ENCODE results near the gene SORCS1.

SORCS1 gene

GRCh38 chr10:107051769-107052168 lies 112.7 kb downstream of the SORCS1 start:
- Histone ChIP-seq H3K9me3 (ENCODE audit: insufficient read depth, low read length) (no peaks in the 10 kb centered on the region), H3K4me3 (ENCODE audit: insufficient read depth, low read length, poor library complexity, severe bottlenecking) (no peak overlapping the region), H3F3A (ENCODE audit: insufficient read depth) (no peaks in the 10 kb centered on the region), H3K9ac (ENCODE audit: low read length) (no peak overlapping the region), H3K79me2 (ENCODE audit: insufficient read depth, low read length) (no peaks in the 10 kb centered on the region), H4K20me1 (ENCODE audit: low read depth, low read length) (no peaks in the 10 kb centered on the region), H3K9me2 (replicated peaks; ENCODE audit: insufficient read depth, low read length) (no peaks in the 10 kb centered on the region), H3K27me3 (ENCODE audit: low read length) (no peaks in the 10 kb centered on the region), H2AFZ (ENCODE audit: low read depth, low read length, severe bottlenecking) (no peak overlapping the region), H3K27ac (ENCODE audit: low read depth, low read length) (no peak overlapping the region), H3K4me2 (ENCODE audit: low read depth, low read length, poor library complexity, severe bottlenecking) (no peak overlapping the region), H3K36me3 (ENCODE audit: low read length) (no peaks in the 10 kb centered on the region)
- TF ChIP-seq EZH2phosphoT487 (conservative IDR thresholded peaks at IDR 0.05; ENCODE audit: low read length): no peak

DNA sequence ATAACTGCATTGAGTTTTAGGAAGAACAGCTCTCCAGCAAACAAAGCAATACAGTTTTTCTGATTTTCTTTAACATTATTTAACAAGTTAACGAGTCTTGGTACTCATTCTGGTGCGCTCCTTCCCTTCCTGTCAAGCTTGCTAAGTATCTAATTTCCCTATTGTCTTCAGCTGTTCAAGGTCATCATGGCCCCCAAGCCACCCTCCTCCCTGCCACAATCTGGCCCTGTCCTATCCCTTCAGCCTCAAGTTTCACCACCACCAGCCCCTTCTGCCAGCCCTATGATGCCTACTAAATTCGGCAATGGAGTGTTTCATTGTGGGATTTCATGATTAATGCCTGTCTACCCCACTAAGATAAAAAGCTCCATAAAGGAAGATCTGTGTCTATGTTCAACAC lies 121.0 kb downstream of the SORCS1 start:
- H3K36me3 ChIP-seq (ENCODE audit: low read length): no peaks in the 10 kb centered on the region
- no peak overlapping the region for H3K9ac ChIP-seq (ENCODE audit: low read length)
- H3K27ac ChIP-seq (ENCODE audit: low read depth, low read length): no peak overlapping the region
- H3K4me2 ChIP-seq (ENCODE audit: low read depth, low read length, poor library complexity, severe bottlenecking): no peak overlapping the region
- no peak overlapping the region for H3K4me3 ChIP-seq (ENCODE audit: insufficient read depth, low read length, poor library complexity, severe bottlenecking)
- H4K20me1 ChIP-seq (ENCODE audit: low read depth, low read length): no peaks in the 10 kb centered on the region
- no peaks in the 10 kb centered on the region for H3K27me3 ChIP-seq (ENCODE audit: low read length)
- no peaks in the 10 kb centered on the region for H3K9me3 ChIP-seq (ENCODE audit: insufficient read depth, low read length)
- no peaks in the 10 kb centered on the region for H3K9me2 ChIP-seq (replicated peaks; ENCODE audit: insufficient read depth, low read length)
- no peaks in the 10 kb centered on the region for H3F3A ChIP-seq (ENCODE audit: insufficient read depth)
- no peak overlapping the region for H2AFZ ChIP-seq (ENCODE audit: low read depth, low read length, severe bottlenecking)
- TF ChIP-seq, protein P1, sequence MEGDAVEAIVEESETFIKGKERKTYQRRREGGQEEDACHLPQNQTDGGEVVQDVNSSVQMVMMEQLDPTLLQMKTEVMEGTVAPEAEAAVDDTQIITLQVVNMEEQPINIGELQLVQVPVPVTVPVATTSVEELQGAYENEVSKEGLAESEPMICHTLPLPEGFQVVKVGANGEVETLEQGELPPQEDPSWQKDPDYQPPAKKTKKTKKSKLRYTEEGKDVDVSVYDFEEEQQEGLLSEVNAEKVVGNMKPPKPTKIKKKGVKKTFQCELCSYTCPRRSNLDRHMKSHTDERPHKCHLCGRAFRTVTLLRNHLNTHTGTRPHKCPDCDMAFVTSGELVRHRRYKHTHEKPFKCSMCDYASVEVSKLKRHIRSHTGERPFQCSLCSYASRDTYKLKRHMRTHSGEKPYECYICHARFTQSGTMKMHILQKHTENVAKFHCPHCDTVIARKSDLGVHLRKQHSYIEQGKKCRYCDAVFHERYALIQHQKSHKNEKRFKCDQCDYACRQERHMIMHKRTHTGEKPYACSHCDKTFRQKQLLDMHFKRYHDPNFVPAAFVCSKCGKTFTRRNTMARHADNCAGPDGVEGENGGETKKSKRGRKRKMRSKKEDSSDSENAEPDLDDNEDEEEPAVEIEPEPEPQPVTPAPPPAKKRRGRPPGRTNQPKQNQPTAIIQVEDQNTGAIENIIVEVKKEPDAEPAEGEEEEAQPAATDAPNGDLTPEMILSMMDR (IDR thresholded peaks at IDR 0.05; ENCODE audit: insufficient read depth, low read length, poor library complexity, severe bottlenecking): no peak
- TF ChIP-seq EZH2phosphoT487 (conservative IDR thresholded peaks at IDR 0.05; ENCODE audit: low read length): no peak
- H3K79me2 ChIP-seq (ENCODE audit: insufficient read depth, low read length): no peaks in the 10 kb centered on the region

- Histone ChIP-seq H3K9me2 (replicated peaks; ENCODE audit: insufficient read depth, low read length) (no peaks in the 10 kb centered on the region), H2AFZ (ENCODE audit: low read depth, low read length, severe bottlenecking) (no peak overlapping the region), H3K27me3 (ENCODE audit: low read length) (no peaks in the 10 kb centered on the region), H3F3A (ENCODE audit: insufficient read depth) (no peaks in the 10 kb centered on the region), H3K27ac (ENCODE audit: low read depth, low read length) (no peak overlapping the region), H4K20me1 (ENCODE audit: low read depth, low read length) (no peaks in the 10 kb centered on the region), H3K4me2 (ENCODE audit: low read depth, low read length, poor library complexity, severe bottlenecking) (no peak overlapping the region), H3K79me2 (ENCODE audit: insufficient read depth, low read length) (no peaks in the 10 kb centered on the region), H3K9me3 (ENCODE audit: insufficient read depth, low read length) (no peaks in the 10 kb centered on the region), H3K36me3 (ENCODE audit: low read length) (no peaks in the 10 kb centered on the region), H3K9ac (ENCODE audit: low read length) (no peak overlapping the region), H3K4me3 (ENCODE audit: insufficient read depth, low read length, poor library complexity, severe bottlenecking) (no peak overlapping the region)
- no peak for TF ChIP-seq EZH2phosphoT487 (conservative IDR thresholded peaks at IDR 0.05; ENCODE audit: low read length)
- TF ChIP-seq, protein P1 (IDR thresholded peaks at IDR 0.05; ENCODE audit: insufficient read depth, low read length, poor library complexity, severe bottlenecking): no peak
Observed at GRCh38 chr10:107037192-107038122, 127.0 kb downstream of the SORCS1 start.

- TF ChIP-seq, protein P1 (IDR thresholded peaks at IDR 0.05; ENCODE audit: insufficient read depth, low read length, poor library complexity, severe bottlenecking): no peak
- TF ChIP-seq EZH2phosphoT487 (conservative IDR thresholded peaks at IDR 0.05; ENCODE audit: low read length): no peak
- no peaks in the 10 kb centered on the region for H3K9me2 ChIP-seq (replicated peaks; ENCODE audit: insufficient read depth, low read length)
- no peak overlapping the region for H3K27ac ChIP-seq (ENCODE audit: low read depth, low read length)
- H3K27me3 ChIP-seq (ENCODE audit: low read length): no peaks in the 10 kb centered on the region
- no peak overlapping the region for H3K9ac ChIP-seq (ENCODE audit: low read length)
- H3K36me3 ChIP-seq (ENCODE audit: low read length): no peaks in the 10 kb centered on the region
- no peaks in the 10 kb centered on the region for H3K79me2 ChIP-seq (ENCODE audit: insufficient read depth, low read length)
- H2AFZ ChIP-seq (ENCODE audit: low read depth, low read length, severe bottlenecking): no peak overlapping the region
- no peak overlapping the region for H3K4me2 ChIP-seq (ENCODE audit: low read depth, low read length, poor library complexity, severe bottlenecking)
- H3F3A ChIP-seq (ENCODE audit: insufficient read depth): no peaks in the 10 kb centered on the region
- no peaks in the 10 kb centered on the region for H4K20me1 ChIP-seq (ENCODE audit: low read depth, low read length)
- H3K4me3 ChIP-seq (ENCODE audit: insufficient read depth, low read length, poor library complexity, severe bottlenecking): no peak overlapping the region
- no peaks in the 10 kb centered on the region for H3K9me3 ChIP-seq (ENCODE audit: insufficient read depth, low read length)
Observed at GRCh38 chr10:107033799-107034422, 130.6 kb downstream of the SORCS1 start.
